ENCODE data around the gene WDR20.
"Not testable (repeated sequence)": the region's sequence is repeated elsewhere in the genome, so short reads cannot be mapped to it uniquely, and the experiment has no call there.

Gene WDR20, protein sequence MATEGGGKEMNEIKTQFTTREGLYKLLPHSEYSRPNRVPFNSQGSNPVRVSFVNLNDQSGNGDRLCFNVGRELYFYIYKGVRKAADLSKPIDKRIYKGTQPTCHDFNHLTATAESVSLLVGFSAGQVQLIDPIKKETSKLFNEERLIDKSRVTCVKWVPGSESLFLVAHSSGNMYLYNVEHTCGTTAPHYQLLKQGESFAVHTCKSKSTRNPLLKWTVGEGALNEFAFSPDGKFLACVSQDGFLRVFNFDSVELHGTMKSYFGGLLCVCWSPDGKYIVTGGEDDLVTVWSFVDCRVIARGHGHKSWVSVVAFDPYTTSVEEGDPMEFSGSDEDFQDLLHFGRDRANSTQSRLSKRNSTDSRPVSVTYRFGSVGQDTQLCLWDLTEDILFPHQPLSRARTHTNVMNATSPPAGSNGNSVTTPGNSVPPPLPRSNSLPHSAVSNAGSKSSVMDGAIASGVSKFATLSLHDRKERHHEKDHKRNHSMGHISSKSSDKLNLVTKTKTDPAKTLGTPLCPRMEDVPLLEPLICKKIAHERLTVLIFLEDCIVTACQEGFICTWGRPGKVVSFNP

DNA sequence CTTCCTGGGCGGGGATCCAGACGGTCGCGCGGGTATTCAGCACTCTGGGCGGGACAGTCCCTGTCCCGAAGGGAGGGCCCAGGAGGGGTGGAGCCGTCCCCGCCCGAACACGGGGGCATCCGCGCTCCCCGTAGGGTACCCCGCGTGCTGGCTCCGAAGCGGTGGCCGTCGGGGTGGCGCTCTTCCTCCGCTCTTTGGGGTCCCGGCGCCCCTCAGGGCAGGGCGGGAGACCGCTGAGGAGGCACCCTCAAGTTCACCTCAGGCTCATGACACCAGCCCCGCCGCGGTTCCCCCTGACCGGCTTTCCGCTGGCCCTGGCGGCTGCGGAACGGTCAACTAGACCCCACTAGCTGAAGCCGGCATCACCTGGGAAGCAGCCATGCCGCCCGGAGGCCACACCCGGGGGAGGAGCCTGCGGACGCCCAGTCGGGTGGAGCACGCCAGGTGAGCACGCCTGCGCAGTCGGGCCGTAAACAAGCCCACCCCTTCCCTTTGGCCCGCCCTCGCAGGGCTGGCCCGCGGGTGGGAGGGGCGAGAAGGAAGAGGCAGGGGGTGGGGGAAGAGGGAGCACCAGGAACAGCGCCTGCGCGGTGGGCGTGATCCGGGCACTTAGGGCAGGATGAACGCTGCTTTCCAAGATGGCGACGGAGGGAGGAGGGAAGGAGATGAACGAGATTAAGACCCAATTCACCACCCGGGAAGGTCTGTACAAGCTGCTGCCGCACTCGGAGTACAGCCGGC lies at the start of gene WDR20:
TSS of gene WDR20 (plus strand) at position 612 of the 741 bp plus-strand sequence. CDS start at position 639, 27 bp downstream.
- peak; percentile 98 to 99 for DNase-seq (ENCODE audit: low read depth in 2 of 2)

DNA sequence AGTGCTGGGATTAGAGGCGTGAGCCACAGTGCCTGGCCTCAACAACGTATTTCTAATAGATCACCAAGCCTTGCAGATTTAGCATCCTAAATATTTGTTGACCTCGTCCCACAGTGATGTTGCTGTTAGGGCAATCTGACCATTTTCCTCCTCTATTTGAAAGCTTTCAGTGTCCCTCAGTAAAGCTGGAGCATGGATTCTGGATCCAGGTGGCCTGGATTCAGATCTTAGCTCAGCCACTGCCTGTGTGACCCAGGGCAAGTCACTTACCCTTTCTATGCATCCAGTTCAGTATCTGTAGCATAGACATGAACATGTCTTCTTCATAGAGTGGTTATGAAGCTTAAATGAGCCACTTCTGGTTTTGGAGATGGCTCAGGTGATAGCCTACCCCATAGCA lies 49.0 kb upstream of the WDR20 start:
- DNase-seq (ENCODE audit: low read depth in 2 of 2): no peak

DNA sequence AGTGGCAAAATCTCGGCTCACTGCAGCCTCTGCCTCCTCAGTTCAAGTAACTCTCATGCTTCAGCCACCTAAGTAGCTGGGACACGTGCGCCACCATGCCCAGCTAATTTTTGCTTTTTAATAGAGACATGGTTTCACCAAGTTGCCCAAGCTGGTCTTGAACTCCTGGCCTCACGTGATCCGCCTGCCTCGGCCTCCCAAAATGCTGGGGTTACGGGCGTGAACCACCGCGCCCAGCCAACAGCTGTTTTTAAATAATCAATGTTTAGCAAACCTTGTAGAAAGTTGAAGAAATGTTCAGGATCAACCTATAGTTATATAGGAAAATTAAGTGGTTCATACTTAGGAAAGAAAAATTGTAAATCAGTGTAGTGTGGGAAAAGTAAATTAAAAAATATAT lies 46.9 kb upstream of the WDR20 start:
- DNase-seq (ENCODE audit: low read depth in 2 of 2): no peak

DNA sequence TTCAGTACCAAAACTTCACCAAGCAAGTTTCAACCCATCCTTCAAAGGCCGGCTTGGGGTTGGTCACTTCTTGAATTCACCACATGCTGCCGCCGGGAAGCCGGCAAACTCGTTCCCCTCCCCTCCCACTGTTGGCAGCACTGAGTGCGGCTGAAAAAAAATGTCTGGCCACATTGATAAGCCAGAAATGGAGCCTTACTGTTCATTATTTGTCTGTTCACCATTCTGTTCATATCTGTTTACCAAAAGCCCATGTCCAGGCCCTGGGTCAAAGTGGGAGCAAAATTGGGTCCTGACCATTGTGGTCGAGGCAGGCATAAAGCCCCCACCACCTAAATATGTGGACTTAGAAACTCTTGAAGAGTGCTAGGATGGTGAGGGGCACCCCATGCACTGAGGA lies 45.6 kb upstream of the WDR20 start:
- DNase-seq (ENCODE audit: low read depth in 2 of 2): no peak

DNA sequence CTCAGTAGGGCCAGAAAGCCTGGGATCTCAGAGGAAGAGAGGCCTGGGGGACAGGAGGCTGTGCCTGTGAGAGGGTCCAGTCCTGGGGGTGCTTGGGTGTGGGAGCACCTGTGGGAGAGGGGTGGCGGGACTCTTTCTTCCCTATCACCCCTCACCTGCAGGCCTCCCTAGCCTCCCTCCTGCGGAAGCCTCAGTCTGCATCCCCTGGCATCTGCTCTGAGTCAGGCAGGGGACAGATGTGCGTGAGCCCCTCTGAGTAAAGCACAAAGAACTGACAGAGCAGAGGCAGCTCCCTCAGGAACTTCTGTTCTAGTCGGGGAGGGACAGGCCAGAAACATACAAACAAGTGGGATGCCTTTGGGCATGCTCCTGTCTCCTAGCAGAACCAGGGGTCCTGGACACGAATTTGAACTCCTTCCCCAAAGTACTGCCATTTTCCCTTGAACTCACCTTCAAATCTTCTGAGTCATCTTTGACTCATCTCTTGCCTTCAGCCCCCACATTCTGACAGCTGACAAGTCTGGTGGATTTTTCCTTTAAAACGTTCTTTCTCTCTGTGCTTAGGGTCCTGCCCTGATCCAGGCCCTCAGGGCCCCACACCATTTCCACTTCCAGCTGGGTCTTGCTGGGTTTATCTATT lies 44.3 kb upstream of the WDR20 start:
- peak in 1 of 2 donors; percentile 27 for DNase-seq (ENCODE audit: low read depth in 2 of 2)

DNA sequence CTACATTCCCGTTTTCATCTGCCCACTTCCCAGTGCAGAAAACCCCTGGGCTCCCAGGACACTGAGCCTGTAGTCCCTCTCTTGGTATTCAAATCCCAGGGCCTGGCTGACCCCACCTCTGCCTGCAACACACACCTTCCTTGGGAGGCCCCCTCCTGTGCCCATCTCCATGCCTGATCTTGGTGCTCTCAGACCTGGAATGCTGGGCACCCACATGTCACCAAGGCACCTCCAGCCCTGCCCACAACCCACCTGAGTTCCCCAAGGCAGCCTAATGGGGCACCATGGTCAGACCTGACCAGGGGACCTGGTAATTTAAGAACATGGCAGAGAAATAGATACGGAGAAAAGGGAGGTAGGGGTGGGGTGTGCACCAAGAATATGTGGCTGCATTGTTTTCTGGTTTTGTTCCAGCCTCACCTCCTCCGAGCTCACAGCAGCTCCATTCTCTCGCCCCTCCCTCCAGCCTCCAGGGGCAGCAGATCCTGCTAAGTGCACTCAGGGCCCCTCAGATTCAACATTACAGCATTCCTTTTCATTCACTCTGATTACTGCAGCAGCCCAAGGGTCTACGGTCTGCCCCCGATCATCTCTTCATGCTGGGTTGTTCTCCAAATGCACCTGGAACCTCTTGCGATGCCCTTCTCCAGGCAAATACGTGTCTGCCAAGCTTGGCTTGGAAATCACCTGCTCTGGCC lies 43.7 kb upstream of the WDR20 start:
- no peak for DNase-seq (ENCODE audit: low read depth in 2 of 2)

DNA sequence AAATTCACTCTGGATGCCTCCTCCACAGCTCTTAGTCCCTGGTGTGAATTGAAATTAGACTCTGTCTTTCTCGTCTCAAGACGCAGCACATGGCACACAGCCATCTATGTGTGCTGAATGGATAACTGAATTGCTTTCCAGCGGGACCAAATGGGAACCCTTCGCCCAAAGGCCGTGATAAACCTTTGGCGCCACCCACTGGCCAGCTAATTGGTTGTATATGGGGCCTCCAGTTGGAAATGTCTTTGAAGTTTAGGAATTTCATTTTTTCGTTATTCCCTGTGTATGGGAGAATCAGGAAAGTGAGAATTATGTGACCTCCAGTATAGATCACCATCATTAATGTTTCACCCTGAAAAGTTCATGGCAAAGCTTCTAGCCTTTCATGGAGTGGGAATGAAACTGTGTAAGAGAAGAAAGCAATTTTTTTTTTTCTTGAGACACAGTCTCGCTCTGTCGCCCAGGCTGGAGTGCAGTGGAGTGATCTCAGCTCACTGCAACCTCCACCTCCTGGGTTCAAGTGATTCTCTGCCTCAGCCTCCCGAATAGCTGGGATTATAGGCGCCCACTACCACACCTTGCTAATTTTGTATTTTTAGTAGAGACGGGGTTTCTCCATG lies 43.0 kb upstream of the WDR20 start:
- peak; percentile 19 to 63 for DNase-seq (ENCODE audit: low read depth in 2 of 2)

DNA sequence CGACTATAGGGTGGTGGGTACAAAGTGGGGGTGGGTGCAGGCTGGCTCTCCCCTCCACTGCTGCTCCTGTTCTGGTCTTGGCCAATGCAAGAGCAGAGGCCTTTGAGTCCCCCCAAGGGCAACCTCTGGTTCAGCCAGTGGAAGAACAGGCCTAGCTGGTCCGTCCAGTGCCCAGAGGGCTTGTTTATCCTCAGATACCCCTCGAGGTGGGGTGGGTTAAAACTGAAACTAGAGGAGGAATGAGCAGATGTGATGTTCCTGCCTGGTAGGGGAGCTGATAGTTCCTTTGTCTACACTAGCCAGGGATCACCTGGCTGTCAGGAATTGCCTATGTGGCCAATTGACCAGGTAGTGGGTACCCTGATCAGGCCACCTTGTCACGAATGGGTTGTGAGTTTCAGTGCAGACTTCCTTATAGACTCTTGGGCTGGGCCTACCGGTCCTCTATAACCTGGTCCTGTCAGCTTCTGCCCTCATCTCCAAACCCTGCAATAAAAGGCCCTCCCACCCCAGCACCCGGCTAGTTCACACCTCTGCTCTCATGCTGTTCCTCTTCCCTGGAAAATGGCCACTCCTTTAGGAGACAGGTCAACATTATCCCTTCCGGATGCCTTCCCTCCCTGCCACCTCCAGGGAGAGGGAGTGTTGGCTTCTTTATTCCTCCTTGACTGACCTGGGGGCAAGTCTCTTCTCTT lies 42.1 kb upstream of the WDR20 start:
- no peak for DNase-seq (ENCODE audit: low read depth in 2 of 2)

DNA sequence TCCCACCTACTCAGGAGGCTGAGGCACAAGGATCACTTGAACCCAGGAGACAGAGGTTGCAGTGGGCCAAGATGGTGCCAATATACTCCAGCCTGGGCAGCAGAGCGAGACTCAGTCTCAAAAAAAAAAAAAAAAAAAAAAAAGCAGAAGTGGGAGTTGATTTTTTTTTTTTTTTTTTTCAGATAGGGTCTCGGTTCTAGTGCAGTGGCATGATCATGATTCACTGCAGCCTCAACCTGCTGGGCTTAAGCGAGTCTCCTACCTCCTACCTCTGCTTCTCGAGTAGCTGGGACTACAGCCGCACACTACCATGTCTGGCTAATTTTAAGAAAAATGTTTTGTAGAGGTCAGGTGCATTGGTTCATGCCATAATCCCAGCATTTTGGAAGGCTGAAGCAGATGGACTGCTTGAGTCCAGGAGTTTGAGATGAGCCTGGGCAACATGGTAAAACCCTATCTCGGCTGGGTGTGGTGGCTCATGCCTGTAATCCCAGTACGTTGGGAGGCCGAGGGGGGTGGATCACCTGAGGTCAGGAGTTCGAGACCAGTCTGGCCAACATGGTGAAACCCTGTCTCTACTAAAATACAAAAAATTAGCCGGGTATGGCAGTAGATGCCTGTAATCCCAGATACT lies 36.5 kb upstream of the WDR20 start:
- no peak for DNase-seq (ENCODE audit: low read depth in 2 of 2)

DNA sequence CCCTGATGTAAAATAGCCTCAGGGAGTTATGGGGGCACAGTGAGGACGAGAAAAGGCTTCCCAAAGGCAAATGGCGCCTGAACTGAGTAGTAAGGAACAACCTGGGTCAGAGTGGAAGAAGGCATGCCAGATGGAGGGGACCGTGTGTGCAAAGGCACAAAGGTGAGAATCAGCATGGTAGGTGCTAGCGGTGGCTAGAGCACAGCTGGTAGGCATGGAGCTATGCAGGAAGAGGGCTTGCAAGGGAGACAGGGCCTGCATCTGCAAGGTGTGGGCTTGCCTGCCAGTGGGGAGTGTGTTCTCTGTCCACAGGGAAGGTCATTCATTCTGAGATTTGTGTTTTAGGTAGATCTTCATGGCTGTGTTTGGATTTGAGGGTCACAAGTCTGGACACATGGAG lies 34.3 kb upstream of the WDR20 start:
- no peak for DNase-seq (ENCODE audit: low read depth in 2 of 2)

DNA sequence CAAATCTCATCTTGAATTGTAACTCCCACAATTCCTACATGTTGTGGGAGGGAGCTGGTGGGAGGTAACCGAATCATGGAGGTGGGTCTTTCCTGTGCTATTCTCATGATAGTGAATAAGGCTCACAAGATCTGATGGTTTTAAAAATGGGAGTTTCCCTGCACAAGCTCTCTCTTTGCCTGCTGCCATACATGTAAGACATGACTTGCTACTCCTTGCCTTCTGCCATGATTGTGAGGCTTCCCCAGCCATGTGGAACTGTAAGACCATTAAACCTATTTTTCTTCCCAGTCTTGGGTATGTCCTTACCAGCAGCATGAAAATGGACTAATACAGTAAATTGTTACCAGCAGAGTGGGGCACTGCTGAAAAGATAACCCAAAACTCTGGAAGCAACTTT lies 30.4 kb upstream of the WDR20 start:
- not testable (repeated sequence) for DNase-seq (ENCODE audit: low read depth in 2 of 2)

DNA sequence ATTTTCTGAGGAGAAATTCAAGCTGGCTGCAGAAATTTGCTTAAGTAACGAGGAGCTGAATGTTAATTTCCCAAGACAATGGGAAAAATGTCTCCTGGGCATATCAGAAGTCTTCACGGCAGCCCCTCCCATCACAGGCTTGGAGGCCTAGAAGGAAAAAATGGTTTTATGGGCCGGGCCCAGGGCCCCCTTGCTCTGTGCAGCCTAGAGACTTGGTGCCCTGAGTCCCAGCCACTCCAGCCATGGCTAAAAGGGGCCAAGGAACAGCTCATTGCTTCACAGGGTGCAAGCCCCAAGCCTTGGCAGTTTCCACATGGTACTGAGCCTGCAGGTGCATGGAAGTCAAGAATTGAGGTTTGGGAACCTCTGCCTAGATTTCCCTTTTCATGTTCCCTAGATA lies 28.6 kb upstream of the WDR20 start:
- DNase-seq (ENCODE audit: low read depth in 2 of 2): no peak

DNA sequence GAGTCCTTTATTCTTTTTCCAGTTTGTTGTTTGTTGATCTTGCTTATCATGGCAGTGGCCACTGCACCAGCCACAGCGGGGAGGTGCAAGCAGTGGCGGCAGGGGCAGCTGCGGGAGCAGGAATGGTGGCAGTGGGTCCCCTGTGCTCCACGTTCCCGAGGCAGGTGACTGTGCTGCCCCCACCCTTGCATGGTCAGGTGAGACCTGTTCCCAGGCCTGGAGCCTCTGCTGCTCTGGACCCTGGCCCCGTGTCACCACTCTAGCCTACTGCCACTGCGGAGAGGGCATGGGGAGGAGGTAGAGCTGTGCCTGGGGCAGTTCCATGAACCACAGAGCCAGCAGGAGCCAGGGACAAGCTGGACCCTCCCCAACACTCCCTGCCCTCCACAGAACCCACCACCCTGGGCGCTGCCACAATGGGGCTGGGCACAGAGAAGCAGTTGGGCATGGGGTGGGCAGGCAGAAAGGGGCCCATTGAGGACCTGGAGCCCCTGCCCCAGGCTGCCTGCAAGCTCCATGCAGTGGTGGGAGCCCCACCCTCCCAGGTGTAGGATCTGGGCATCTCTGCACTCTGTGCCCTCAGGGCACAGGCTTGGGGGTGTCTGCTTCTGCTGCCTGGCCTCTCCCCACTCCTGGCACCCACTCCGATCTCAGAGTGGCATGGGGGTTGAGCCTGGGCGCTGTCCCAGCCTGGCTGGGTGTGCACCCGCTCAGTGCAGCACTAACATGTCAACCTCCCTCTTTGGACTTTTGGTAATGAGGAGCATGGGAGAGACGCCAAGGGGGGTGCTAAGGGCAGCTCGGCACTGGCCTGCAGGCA lies 23.1 kb upstream of the WDR20 start:
- DNase-seq (ENCODE audit: low read depth in 2 of 2): no peak

DNA sequence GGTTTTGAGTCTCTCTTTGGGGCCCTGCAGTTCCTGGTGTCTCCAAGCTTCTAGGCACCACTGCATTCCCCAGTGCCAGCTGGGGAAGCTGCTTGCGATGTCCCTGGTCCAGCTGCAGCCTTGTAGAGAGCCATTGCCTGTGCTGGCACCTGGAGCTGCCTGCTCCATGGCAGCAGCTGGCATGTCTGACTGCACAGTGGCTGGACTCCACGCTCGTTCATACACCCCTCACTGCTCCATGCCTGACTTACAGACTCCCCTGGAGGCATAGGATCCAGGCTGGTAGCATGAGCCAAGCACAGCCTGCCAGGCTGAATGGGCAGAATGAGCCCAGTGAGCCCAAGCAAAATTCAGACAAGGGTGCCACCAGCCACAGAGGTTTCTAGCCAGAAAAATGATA lies 21.8 kb upstream of the WDR20 start:
- DNase-seq (ENCODE audit: low read depth in 2 of 2): no peak

DNA sequence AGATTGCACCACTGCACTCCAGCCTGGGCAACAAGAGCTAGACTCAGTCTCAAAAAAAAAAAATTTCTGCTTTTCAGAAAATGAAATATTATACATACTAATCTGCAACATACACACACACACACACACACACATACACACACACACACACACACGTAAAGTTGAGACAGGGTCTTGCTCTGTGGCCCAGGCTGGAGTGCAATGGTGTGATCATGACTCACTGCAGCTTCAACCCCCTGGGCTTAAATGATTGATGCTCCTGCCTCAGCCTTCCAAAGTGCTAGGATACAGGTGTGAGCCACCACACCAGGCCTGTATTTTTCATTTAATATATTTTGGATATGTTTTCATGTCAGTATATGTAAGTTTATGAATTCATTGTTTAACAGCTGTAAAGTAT lies 18.8 kb upstream of the WDR20 start:
- no peak for DNase-seq (ENCODE audit: low read depth in 2 of 2)

DNA sequence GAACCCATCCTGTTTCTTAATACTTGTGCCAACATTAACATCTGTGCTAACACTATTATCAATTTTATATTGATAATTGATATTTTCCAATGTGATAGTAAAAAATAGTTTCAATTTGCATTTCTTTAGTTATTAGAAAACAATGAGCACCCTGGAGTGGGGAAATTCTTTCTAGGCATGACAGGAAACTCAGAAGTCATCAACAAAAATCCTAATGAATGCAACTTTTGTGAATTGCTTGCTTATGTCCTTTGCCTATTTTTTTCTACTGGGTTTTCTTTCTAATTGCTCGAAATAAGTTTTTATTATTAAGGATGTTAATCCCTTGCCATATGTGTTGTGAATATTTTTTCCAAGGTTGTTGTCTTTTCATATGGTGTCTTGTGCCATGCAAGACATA lies 18.1 kb upstream of the WDR20 start:
- DNase-seq (ENCODE audit: low read depth in 2 of 2): no peak

DNA sequence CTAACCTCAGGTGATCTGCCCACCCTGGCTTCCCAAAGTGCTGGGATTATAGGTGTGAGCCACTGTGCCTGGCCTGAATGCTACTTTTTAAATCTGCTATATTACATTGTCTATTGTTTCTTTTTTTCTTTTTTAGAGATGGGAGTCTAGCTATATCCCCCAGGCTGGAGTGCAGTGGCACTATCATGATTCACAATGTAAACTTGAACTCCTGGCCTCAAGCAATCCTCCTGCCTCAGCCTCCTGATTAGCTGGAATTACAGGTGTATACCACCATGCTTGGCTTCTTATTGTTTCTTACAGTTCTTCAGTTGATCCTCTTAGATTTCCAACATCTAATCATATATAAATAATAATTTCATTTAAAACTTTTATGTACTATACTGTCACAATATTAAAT lies 15.3 kb upstream of the WDR20 start:
- no peak for DNase-seq (ENCODE audit: low read depth in 2 of 2)

DNA sequence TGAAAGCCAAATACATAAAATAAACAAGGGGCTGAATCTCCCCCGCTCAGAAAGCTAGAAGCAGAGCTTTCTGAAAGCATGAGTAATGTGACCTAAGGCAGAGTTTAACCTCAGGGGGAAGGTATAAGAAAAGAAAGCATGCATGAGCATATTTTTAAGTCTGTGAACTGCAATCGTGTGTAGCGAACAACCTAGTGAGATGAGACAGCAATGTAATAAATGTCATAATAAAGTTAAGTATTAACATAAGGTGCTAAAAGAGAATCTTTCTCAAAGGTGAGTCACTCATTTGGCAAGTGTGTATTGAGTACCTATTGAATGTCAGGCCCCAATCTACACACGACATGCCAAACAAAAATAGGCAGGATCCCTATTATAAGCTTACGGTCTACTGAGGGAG lies 14.2 kb upstream of the WDR20 start:
- no peak for DNase-seq (ENCODE audit: low read depth in 2 of 2)

DNA sequence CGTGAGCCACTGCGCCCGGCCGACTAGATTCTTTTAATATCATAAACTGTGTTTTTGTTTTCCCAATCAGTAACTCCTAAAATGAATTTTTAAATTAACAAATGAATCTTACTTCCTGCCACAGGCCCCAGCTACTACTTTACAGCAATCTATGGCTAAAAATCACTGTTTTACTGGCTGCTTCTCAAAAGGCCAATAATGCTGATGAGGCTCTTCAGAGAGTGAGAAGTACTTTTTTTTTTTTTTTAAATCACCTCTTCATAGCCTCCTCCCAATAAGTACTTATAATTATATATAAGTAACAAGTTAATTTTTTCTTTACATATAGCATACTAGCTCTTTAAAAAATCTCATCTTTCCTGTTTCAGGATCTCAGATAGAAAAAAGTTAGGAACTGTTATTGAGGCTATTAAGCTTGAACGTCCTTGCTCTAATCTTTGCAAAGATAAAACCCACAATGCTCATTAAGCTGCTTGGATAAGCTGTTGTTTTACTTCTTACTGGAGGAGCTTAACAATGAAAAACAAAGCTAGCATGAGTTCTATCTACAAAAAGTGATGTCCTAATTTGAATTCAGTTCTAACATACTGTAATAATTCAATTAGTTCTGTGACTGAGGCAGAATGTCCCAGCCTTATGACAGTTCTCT lies 12.8 kb upstream of the WDR20 start:
- no peak for DNase-seq (ENCODE audit: low read depth in 2 of 2)
